Trophoblast cell (in vitro differentiated cells and primary cell): ENCODE data around the gene KLHL18.

Experiments used
- DNase-seq, 2 donors: peaks; one replicate each; pipeline ENCODE4 v3.0.0-alpha.2; 2016
- H2AFZ ChIP-seq: 2 replicates; pipeline ENCODE4 v1.6.1; 2013; ENCODE audit warnings: low read length, moderate library complexity, mild to moderate bottlenecking; ENCODE audit not compliant: insufficient read depth, poor library complexity
- H2AK5ac ChIP-seq: 2 replicates; pipeline ENCODE4 v1.6.1; 2013; ENCODE audit warnings: mild to moderate bottlenecking, low read length
- H2BK120ac ChIP-seq: 2 replicates; pipeline ENCODE4 v1.6.1; 2013; ENCODE audit warnings: low read length, mild to moderate bottlenecking, moderate library complexity; ENCODE audit not compliant: insufficient read depth, poor library complexity
- H2BK12ac ChIP-seq: 2 replicates; pipeline ENCODE4 v1.6.1; 2013; ENCODE audit warnings: mild to moderate bottlenecking, low read length, moderate library complexity
- H2BK5ac ChIP-seq: 2 replicates; pipeline ENCODE4 v1.6.1; 2013; ENCODE audit warnings: low read length, low read depth, moderate library complexity, mild to moderate bottlenecking; ENCODE audit not compliant: poor library complexity
- H3K14ac ChIP-seq: 2 replicates; pipeline ENCODE4 v1.6.1; 2013; ENCODE audit warnings: mild to moderate bottlenecking, low read length
- H3K18ac ChIP-seq: 2 replicates; pipeline ENCODE4 v1.6.1; 2013; ENCODE audit warnings: mild to moderate bottlenecking, low read length
- H3K23ac ChIP-seq: 2 replicates; pipeline ENCODE4 v1.6.1; 2013; ENCODE audit warnings: low read length
- H3K27ac ChIP-seq: 2 replicates; pipeline ENCODE4 v1.5.1; 2013; ENCODE audit warnings: low read depth, mild to moderate bottlenecking, inconsistent platforms, low read length, moderate library complexity
- H3K27me3 ChIP-seq: 2 replicates; pipeline ENCODE4 v1.6.1; 2013; ENCODE audit warnings: inconsistent platforms, mild to moderate bottlenecking, low read length, moderate library complexity; ENCODE audit not compliant: insufficient read depth
- H3K36me3 ChIP-seq, 2 experiments: 1 replicate in 1 of 2; 2 replicates in 1 of 2; pipeline ENCODE4 v1.6.1; 2013; ENCODE audit warnings: low read length in 2 of 2, mild to moderate bottlenecking in 2 of 2, moderate library complexity in 1 of 2; ENCODE audit not compliant: insufficient read depth in 2 of 2, control insufficient read depth in 1 of 2
- H3K4ac ChIP-seq: 2 replicates; pipeline ENCODE4 v1.6.1; 2013; ENCODE audit warnings: low read depth, mild to moderate bottlenecking, low read length, moderate library complexity
- H3K4me1 ChIP-seq, 2 experiments: 1 replicate in 1 of 2; 2 replicates in 1 of 2; pipeline ENCODE4 v1.6.1; 2013; ENCODE audit warnings: low read length in 2 of 2, mild to moderate bottlenecking in 2 of 2, moderate library complexity in 1 of 2; ENCODE audit not compliant: insufficient read depth in 2 of 2, control insufficient read depth in 1 of 2
- H3K4me2 ChIP-seq: 2 replicates; pipeline ENCODE4 v1.6.1; 2013; ENCODE audit warnings: inconsistent platforms, mild to moderate bottlenecking, low read length, moderate library complexity
- H3K4me3 ChIP-seq: 2 replicates; pipeline ENCODE4 v1.5.1; 2013; ENCODE audit warnings: mild to moderate bottlenecking, low read depth, low read length, inconsistent platforms
- H3K79me1 ChIP-seq: one replicate; pipeline ENCODE4 v1.6.1; 2013; ENCODE audit warnings: low read length
- H3K79me2 ChIP-seq: 2 replicates; pipeline ENCODE4 v1.6.1; 2013; ENCODE audit warnings: low read length, mild to moderate bottlenecking; ENCODE audit not compliant: control insufficient read depth, insufficient read depth, poor library complexity
- H3K9ac ChIP-seq: 2 replicates; pipeline ENCODE4 v1.6.1; 2013; ENCODE audit warnings: mild to moderate bottlenecking, low read length
- H3K9me3 ChIP-seq: 2 replicates; pipeline ENCODE4 v1.6.1; 2013; ENCODE audit warnings: low read depth, mild to moderate bottlenecking, control low read depth, inconsistent platforms, low read length; ENCODE audit not compliant: insufficient read depth
- H4K12ac ChIP-seq: 2 replicates; pipeline ENCODE4 v1.6.1; 2013; ENCODE audit warnings: low read depth, mild to moderate bottlenecking, low read length, moderate library complexity
- H4K8ac ChIP-seq: 2 replicates; pipeline ENCODE4 v1.6.1; 2013; ENCODE audit warnings: low read depth, mild to moderate bottlenecking, low read length, moderate library complexity
- H4K91ac ChIP-seq: one replicate; pipeline ENCODE4 v1.6.1; 2013; ENCODE audit warnings: low read depth, mild to moderate bottlenecking, low read length, moderate library complexity
- WGBS: extraction: QIAGEN DNeasy Blood & Tissue Kit; methylation state at CpG from one replicate; pipeline ENCODE4 v1.1.7; 2013; ENCODE audit warnings: missing lambda C conversion rate; ENCODE audit not compliant: insufficient read length, insufficient coverage; ENCODE audit errors: extremely low coverage; 5-methylcytosine and 5-hydroxymethylcytosine counted together

Gene KLHL18

DNA sequence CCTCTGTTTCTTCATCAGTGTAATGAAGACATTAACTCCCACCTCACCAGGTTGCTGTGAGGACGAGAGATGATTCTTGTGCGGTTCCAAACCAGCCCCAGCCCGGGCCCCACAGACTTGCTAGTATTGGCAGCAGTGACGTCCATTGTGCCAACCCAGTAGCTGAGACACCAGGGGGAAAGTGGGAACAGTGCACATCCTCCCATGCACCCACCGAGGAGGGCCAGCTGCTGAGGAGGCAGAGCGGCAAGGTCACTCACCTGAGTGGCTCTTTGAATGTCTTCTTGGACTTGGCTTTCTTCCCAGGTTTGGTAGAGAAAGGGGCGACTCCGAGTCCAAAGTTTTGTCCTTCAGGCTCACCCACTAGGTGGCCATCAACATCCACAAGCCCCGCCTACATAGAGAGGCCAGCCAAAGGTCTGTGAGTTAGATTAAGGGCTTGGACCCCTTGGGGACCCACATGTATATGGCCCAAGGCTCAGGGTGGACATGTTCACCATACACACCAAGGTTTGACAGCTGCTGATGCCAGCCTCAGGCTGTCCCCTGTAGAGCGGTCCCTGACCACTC, 38.1 kb upstream of the KLHL18 start:
- Histone ChIP-seq H2BK12ac (no peak overlapping the region), H3K27me3 (no peaks in the 10 kb centered on the region), H3K36me3 (no peaks in the 10 kb centered on the region), H3K23ac (no peak overlapping the region), H3K4me3 (no peak overlapping the region), H2BK120ac (no peak overlapping the region), H3K14ac (no peak overlapping the region), H2AK5ac (no peak overlapping the region), H3K9me3 (peaks cover 2% of the 10 kb centered on the region), H4K8ac (no peak overlapping the region), H2AFZ (no peak overlapping the region), H4K12ac (no peak overlapping the region), H4K91ac (no peak overlapping the region), H3K79me1 (no peaks in the 10 kb centered on the region), H3K9ac (no peak overlapping the region), H3K27ac (no peak overlapping the region), H3K4me1 (no peaks in the 10 kb centered on the region), H3K18ac (no peak overlapping the region), H3K4me2 (no peak overlapping the region), H3K79me2 (no peaks in the 10 kb centered on the region), H2BK5ac (no peak overlapping the region), H3K4ac (no peak overlapping the region)
- no peak for DNase-seq
- WGBS = no CpG with 5 or more reads among the region's 10 CpGs

DNA sequence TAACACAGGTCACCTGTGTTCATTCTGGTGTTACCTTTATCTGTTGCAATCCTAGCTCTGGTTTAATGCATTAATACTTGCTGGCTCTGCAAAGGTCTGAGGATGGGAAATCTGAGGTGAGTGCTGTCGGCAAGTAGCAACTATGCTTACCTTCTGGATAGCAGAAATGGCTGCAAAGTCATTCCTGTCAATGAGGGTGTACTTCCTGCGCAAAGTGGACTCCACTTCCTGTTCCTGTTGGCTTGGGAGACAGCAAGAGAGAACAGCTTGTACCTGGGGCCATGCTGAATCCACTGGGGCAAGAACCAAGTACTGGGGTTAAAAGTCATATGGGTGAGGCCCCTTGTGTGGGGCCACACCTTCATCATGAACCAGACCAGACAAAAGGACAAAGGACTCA, 37.5 kb upstream of the KLHL18 start:
- Histone ChIP-seq H3K4me3 (no peak overlapping the region), H3K27me3 (no peaks in the 10 kb centered on the region)
- no CpG with 5 or more reads among the region's 2 CpGs for WGBS

DNA sequence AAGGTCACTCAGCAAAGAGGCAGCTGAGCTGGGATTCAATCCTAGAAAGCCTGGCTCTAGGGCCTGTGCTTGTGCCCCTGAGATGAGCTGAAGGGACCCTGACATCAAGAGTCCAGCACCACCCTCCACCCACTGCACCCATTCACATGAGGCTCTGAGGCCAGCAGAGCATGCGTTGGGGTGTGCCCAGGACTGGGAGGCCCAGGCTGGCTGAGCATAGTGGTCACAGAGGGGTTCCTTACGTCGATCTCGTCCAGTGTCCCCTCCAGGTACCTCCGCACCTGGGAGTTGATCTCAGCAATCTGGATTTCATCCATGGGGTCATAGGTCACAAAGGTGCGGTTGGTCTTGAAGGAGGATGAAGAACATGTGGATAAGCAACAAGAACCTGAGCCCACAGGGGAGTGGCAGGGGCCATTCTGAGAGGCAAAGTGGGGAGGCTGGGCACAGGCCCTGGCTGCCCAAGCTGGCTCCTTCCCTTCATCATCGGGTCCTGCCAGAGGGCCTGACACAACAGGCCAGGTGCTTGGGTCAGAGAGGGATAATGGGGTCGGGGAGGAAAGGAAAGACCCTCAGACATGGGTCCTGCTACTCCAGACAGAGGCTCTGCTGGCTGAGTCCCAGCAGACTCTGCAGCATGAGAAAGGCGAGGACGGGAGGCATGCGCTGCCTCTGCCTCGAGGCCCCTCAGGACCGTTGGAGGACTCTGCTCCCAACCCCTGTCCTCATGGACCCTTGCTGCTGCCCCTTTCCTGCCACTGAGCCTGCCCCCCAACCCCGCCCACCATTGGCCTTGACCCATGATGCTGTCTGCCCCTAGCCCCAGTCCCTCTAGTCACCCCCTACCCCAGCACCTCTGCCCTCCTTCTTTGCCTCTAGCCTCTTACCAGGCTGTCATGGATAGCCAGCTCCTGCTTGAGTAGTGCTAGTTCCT, 35.3 kb upstream of the KLHL18 start:
- H2BK120ac ChIP-seq = no peak overlapping the region
- no peak overlapping the region for H2BK12ac ChIP-seq
- H3K9me3 ChIP-seq = peaks cover 2% of the 10 kb centered on the region
- no peaks in the 10 kb centered on the region for H3K27me3 ChIP-seq
- H3K14ac ChIP-seq = no peak overlapping the region
- no CpG with 5 or more reads among the region's 14 CpGs for WGBS
- H3K79me1 ChIP-seq = no peaks in the 10 kb centered on the region
- H3K18ac ChIP-seq = no peak overlapping the region
- no peak for DNase-seq
- no peaks in the 10 kb centered on the region for H3K4me1 ChIP-seq
- no peak overlapping the region for H3K23ac ChIP-seq
- no peak overlapping the region for H4K12ac ChIP-seq
- H3K27ac ChIP-seq = no peak overlapping the region
- no peak overlapping the region for H3K9ac ChIP-seq
- no peak overlapping the region for H4K8ac ChIP-seq
- H4K91ac ChIP-seq = no peak overlapping the region
- no peak overlapping the region for H3K4ac ChIP-seq
- no peak overlapping the region for H2BK5ac ChIP-seq
- H3K4me3 ChIP-seq = no peak overlapping the region
- no peak overlapping the region for H2AFZ ChIP-seq
- no peaks in the 10 kb centered on the region for H3K36me3 ChIP-seq
- no peak overlapping the region for H2AK5ac ChIP-seq
- H3K4me2 ChIP-seq = no peak overlapping the region
- no peaks in the 10 kb centered on the region for H3K79me2 ChIP-seq

More for the DNA sequence above, 37.5 kb upstream of the KLHL18 start:
- Histone ChIP-seq H2AFZ (no peak overlapping the region), H3K9ac (no peak overlapping the region), H3K36me3 (no peaks in the 10 kb centered on the region), H3K4me2 (no peak overlapping the region), H3K4me1 (no peaks in the 10 kb centered on the region), H2BK5ac (no peak overlapping the region), H4K91ac (no peak overlapping the region), H3K23ac (no peak overlapping the region), H3K9me3 (peaks cover 2% of the 10 kb centered on the region), H4K8ac (no peak overlapping the region), H3K14ac (no peak overlapping the region), H3K79me1 (no peaks in the 10 kb centered on the region), H4K12ac (no peak overlapping the region), H3K18ac (no peak overlapping the region), H3K27ac (no peak overlapping the region), H2BK120ac (no peak overlapping the region), H3K79me2 (no peaks in the 10 kb centered on the region), H2AK5ac (no peak overlapping the region), H2BK12ac (no peak overlapping the region), H3K4ac (no peak overlapping the region)
- no peak for DNase-seq

DNA sequence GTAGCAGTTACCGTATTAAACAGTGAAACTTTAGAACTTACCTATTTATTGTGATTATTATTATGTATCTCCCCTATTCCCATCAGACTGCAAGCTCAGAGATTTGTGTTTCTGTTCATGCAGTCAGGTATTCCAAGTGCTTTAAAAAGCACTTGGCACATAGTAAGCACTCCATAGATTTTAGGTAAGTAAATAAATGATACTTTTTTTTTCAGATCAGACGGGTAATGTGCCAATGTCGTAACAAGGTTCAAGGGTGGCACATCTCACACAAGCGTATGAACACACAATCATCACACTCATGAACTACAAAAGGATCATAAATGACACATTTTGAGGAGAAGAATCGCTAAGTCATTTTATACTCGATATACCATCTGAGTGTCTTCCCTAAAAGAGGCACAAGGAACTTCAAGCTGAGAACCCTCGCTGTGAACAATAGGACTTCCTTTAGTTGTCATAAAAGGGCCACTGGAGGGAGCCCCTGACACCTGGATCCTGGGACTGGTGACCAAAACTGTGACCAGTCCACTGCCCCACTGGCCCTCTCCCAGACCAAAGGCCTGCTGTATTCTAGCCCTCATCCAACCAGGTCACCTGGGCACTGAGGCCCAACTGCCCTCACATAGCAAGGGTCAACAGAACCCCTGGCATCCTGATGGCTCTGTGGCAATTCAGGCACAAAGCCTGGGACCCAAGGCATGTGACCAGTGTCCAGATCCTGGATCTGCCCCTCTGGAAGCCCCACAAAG, 32.3 kb upstream of the KLHL18 start:
- no peak overlapping the region for H2BK5ac ChIP-seq
- H2BK12ac ChIP-seq = no peak overlapping the region
- H3K36me3 ChIP-seq = no peaks in the 10 kb centered on the region
- no peak overlapping the region for H3K27ac ChIP-seq
- no peak overlapping the region for H4K12ac ChIP-seq
- no peak overlapping the region for H3K18ac ChIP-seq
- no peaks in the 10 kb centered on the region for H3K79me1 ChIP-seq
- no CpG with 5 or more reads among the region's 7 CpGs for WGBS
- no peaks in the 10 kb centered on the region for H3K27me3 ChIP-seq
- H3K9ac ChIP-seq = no peak overlapping the region
- peak; percentile 62 to 79 for DNase-seq
- H2BK120ac ChIP-seq = no peak overlapping the region
- H3K4ac ChIP-seq = no peak overlapping the region
- no peak overlapping the region for H3K14ac ChIP-seq
- peaks cover 2% of the 10 kb centered on the region for H3K9me3 ChIP-seq
- no peak overlapping the region for H4K91ac ChIP-seq
- H3K4me3 ChIP-seq = no peak overlapping the region
- no peak overlapping the region for H3K23ac ChIP-seq
- H4K8ac ChIP-seq = no peak overlapping the region
- H2AK5ac ChIP-seq = no peak overlapping the region
- no peaks in the 10 kb centered on the region for H3K4me1 ChIP-seq
- H2AFZ ChIP-seq = no peak overlapping the region
- H3K4me2 ChIP-seq = no peak overlapping the region
- H3K79me2 ChIP-seq = no peaks in the 10 kb centered on the region
